ENCODE results near the gene NT5C3A. TPM values are rescaled to one million over a fixed set of nuclear protein-coding genes. Genes with fewer than 3 reads are reported as not detected.

NT5C3A gene
- total and polyA plus RNA-seq, 8 donors: 21.8 to 45.8 (median 39.0) TPM

DNA sequence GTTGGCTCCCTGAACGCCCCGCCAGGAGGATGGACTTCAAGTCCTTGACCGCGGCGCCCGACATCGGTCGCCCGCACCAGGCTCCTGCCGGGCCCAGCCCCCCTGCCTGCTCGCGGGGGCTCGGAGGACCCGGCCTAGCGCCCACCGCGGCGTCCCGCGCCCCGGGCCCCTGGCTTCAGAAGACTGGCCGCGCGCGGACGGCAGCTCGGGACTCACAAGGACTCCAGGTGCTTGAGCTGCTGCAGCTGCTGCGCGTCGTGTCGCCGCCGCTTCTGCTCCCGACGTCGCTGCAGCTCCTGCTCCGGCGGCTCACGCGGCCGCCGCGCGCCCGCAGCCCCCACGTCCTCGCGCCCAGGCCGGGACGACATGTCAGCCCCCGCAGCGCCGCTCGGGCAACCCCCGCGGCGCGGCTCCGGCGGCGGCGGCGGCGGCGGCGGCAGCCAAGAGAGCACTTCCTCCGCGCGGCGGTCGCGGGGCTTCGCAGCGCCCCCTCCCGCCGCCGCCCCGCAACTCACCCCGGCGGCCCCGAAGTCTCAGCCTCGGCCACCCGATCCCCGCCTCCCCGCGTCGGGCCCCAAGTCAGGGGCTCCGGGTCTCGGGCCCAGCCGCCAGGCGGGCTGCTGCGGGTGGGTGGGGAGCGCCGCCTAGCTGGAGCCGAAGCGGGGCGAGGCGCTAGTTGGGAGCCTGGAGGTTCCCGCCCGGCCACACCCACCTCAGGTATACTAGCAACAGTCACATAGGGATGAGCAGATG, 46.6 kb upstream of the NT5C3A start, which contains the start of gene RP9:
TSS of gene RP9 (minus strand) at position 400 of the 753 bp plus-strand sequence. CDS start at position 368, 32 bp downstream.
- Histone ChIP-seq H3K27me3 (no peaks in the 10 kb centered on the region), H3K4me1 (peaks cover 21 to 34% of the 10 kb centered on the region in 2 donors), H3K36me3 (no peaks in the 10 kb centered on the region), H3K4me3 (peak within 1 kb of the TSS; percentile 86 to 95), H3K9me3 (no peaks in the 10 kb centered on the region), H3K27ac (peak within 1 kb of the TSS; percentile 78 to 81)
- TF ChIP-seq, protein P1, sequence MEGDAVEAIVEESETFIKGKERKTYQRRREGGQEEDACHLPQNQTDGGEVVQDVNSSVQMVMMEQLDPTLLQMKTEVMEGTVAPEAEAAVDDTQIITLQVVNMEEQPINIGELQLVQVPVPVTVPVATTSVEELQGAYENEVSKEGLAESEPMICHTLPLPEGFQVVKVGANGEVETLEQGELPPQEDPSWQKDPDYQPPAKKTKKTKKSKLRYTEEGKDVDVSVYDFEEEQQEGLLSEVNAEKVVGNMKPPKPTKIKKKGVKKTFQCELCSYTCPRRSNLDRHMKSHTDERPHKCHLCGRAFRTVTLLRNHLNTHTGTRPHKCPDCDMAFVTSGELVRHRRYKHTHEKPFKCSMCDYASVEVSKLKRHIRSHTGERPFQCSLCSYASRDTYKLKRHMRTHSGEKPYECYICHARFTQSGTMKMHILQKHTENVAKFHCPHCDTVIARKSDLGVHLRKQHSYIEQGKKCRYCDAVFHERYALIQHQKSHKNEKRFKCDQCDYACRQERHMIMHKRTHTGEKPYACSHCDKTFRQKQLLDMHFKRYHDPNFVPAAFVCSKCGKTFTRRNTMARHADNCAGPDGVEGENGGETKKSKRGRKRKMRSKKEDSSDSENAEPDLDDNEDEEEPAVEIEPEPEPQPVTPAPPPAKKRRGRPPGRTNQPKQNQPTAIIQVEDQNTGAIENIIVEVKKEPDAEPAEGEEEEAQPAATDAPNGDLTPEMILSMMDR (IDR thresholded peaks at IDR 0.05): peak; percentile 46 to 65
- peak; percentile 70 to 96 (median 80) for DNase-seq
- peak; percentile 90 for ATAC-seq
- intact Hi-C loops (cut with DNase I): no loop called here

DNA sequence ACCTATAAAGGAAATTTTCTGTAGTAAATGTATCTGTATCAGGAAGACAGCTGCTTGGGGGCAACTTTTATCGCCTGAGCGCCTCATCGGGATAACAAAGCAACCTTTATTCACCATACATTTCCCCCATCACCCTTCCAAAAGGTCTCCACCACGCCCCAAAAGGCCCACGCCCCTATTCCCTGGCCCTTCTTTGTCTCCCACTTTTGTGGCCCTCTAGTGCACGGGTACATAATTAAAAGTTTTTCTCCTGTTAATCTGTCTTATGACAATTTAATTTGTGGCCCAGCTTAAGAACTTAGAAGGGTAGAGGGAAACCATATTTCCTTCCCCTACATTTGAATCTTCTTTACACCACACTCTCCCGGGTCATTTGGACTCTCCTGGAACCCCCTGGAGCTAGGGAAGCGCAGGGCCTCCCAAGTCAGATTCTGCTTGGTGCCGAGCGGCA, 46.0 kb upstream of the NT5C3A start:
- TF ChIP-seq, protein P1 (IDR thresholded peaks at IDR 0.05): no peak
- Histone ChIP-seq H3K9me3 (no peaks in the 10 kb centered on the region), H3K27ac (peak overlapping the region; percentile 78 to 81), H3K4me1 (peaks cover 21 to 34% of the 10 kb centered on the region in 2 donors), H3K27me3 (no peaks in the 10 kb centered on the region), H3K4me3 (peak overlapping the region; percentile 86 to 95), H3K36me3 (peaks cover 0 to under 1% of the 10 kb centered on the region in 2 donors)
- DNase-seq (peak in 1 of 4 donors; percentile 10), ATAC-seq (peak; percentile 24)
- intact Hi-C loops (cut with DNase I): no loop called here

DNA sequence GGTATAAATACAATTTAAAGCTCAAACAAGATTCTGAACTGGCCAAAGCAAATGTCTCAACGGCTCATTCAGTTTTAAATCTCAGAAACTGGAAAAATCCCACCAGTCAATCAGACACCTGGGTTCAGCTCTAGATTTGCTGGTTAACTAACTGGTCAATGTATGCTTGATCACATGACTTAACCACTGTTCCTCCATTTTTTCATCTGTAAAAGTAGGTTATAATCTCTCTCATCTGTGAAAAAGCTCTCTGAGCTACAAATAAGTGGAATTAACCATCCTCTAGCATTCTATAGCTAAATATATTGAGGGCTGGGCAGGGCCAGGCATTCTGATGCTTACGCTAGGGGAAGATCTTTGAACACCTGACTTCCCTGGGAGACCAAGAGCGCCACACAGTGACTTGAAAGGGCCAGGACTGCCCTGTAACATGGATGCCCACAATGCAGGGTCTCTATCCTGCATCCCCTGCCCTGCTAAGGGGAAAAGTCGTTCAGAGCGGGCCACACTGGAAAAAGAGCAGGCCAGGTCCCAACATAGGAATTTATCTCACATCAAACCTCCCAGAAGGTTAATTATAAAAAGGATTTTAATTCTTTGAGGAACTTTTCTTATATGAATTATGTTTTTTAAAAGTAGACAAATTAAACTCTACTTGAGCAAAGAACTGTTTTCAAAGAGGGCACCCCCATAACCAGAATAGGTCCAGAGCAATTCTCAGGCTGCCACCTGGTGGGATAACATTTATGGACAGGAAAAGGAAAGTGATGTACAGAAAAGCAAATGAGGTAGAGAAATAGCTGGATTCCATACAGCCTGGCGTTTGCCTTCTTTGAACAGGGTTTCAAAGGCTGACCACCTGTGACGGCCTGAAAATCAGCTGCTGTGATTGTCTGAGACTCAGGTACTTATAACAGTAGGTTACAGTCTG, 44.8 kb upstream of the NT5C3A start:
- H3K4me3 ChIP-seq: peak overlapping the region; percentile 86 to 95
- H3K36me3 ChIP-seq: peaks cover 0 to 12% of the 10 kb centered on the region in 2 donors
- DNase-seq (peak in 1 of 4 donors; percentile 58), ATAC-seq (peak; percentile 47)
- TF ChIP-seq, protein P1 (IDR thresholded peaks at IDR 0.05): peak in 1 of 2 donors; percentile 27
- intact Hi-C loops (cut with DNase I): no loop called here
- H3K27me3 ChIP-seq: no peaks in the 10 kb centered on the region
- no peaks in the 10 kb centered on the region for H3K9me3 ChIP-seq
- H3K27ac ChIP-seq: peak overlapping the region in 1 of 2 donors; percentile 78
- H3K4me1 ChIP-seq: peaks cover 21 to 34% of the 10 kb centered on the region in 2 donors

DNA sequence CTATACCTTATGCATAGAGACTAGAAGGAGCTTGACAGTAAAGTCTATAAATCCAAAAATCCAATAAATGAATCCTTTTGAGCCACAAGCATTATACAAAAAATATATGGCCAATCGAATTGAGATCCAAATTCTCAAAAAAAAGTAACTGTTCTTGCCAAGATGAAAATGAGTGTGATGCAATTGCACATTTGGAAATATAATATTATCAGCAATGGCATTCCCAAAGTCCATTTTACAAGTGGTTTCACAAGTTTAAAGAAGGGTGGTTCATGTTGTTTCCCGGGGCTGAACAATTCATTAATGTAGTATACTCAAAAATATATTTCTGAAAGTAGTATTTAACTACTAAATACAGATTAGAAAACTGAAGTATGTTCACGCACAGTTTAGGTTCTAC, 39.3 kb upstream of the NT5C3A start:
- no peak overlapping the region for H3K27ac ChIP-seq
- H3K27me3 ChIP-seq: no peaks in the 10 kb centered on the region
- DNase-seq (peak in 1 of 4 donors; percentile 60), ATAC-seq (no peak)
- no peaks in the 10 kb centered on the region for H3K9me3 ChIP-seq
- H3K4me1 ChIP-seq: peaks cover 3 to 9% of the 10 kb centered on the region in 2 donors
- H3K36me3 ChIP-seq: peaks cover 0 to 61% of the 10 kb centered on the region in 2 donors
- TF ChIP-seq, protein P1 (IDR thresholded peaks at IDR 0.05): no peak
- intact Hi-C loops (cut with DNase I): no loop called here
- H3K4me3 ChIP-seq: no peak overlapping the region
